ENCODE data around the gene CWC15. TPM values are rescaled to one million over a fixed set of nuclear protein-coding genes. Genes with fewer than 3 reads are reported as not detected.
"Not testable (repeated sequence)": the region's sequence is repeated elsewhere in the genome, so short reads cannot be mapped to it uniquely, and the experiment has no call there.

Gene CWC15
- total RNA-seq, 1 donor from 2014 or later: 75.9 TPM

DNA sequence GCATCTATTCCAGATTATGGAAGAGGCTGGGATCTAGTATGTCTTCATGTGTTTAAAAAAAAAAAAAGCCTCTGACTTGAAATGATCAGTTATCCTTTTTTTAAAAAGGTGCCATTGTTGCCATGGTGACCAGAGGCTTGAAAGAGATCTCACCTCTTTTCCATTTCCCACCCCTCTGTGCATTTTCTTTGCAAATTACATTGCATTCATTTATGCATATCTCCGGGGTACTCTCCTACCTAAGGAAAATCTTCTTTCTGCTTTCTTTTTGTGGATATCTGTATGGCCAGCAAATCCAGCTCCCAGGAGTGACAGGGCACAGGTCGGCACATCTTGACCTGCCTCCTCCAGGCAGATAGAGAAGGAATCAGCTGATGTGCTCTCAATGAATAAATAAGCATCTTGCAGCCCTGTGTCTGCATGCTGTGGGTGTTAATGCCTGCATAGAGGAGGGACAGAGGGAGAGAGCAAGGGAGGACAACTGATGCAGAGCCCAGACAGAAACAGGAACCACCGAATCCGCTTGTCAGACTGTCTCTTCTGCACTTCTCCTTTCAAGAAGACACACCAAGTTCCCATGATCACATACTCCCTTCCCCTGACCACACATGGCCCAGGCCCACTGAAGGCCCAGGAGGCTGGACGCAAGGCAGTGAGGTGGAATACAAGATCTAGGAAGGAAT is 50.9 kb downstream of the CWC15 start:
- intact Hi-C loops (cut with micrococcal nuclease): no loop called here

DNA sequence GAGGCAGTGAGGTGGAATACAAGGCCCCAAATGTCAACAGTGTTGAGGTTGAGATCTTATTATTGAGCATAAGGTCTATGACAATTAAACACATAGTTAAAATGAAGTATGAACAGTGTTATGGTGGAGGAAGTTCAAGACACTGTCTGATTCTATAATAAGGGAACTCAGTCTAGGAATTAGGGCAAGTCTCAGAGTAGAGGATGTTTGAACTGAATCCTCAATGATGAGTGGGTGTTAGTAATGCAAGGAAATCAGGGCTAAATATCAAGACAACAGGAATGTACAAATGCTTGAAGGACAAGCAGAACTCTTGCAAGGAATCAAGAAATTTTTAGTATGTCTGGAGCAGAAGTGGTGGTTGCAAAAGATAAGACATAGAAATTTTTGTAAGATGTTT is 53.0 kb downstream of the CWC15 start:
- intact Hi-C loops (cut with micrococcal nuclease): no loop called here

DNA sequence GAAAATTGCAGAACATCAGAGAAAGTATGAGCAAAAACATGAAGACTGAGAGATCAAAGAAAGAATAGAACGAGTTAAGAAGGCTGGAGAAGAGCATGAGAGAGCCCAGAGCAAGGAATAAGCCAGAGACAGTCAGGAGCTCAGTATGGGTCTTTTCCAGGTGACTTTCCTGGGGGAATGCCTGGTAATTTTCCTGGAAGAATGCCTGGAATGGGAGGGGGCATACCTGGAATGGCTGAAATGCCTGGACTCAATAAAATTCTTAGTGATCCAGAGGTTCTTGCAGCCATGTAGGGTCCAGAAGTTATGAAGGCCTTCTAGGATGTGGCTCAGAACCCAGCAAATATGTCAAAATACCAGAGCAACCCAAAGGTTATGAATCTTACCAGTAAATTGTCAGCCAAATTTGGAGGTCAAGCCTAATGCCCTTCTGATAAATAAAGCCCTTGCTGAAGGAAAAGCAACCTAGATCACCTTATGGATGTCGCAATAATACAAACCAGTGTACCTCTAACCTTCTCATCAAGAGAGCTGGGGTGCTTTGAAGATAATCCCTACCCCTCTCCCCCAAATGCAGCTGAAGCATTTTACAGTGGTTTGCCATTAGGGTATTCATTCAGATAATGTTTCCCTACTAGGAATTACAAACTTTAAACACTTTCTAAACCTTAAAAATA is 59.5 kb downstream of the CWC15 start:
- intact Hi-C loops (cut with micrococcal nuclease): not testable (repeated sequence)

DNA sequence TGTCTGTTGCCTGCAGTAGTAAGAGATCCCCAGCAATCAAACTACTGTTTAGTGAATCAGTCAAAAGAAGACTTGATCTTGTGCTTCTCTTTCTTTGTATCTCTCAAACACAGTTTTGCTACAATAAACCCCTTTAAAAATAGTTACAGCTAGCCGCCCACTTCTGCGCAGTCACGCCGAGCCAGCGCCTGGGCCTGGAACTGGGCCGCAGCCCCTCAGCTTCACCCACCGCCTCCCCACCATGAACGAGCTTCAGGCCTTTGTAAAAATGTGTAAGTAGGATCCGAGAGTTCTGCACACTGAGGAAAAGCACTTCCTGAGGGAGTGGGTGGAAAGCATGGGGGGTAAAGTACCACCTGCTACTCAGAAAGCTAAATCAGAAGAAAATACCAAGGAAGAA is 60.5 kb downstream of the CWC15 start:
- intact Hi-C loops (cut with micrococcal nuclease): no loop called here

Other genes starting within 250 kb of the CWC15 start
- 2.7 and 2.9 TPM in 2 replicates for gene AMOTL1, start 205.2 kb downstream of the CWC15 start, total RNA-seq
- gene KDM4D, start 153 bp upstream of the CWC15 start, total RNA-seq: 0.44 TPM in 2 replicates
- gene KDM4E, start 51.7 kb upstream of the CWC15 start, total RNA-seq: not detected in 2 replicates
- gene KDM4F, start 75.9 kb upstream of the CWC15 start, total RNA-seq: not detected in 2 replicates
- 41.3 and 41.6 TPM in 2 replicates for gene SRSF8, start 93.4 kb upstream of the CWC15 start, total RNA-seq
- gene ENDOD1, start 116.3 kb upstream of the CWC15 start, total RNA-seq: 21.9 and 22.4 TPM in 2 replicates

All from T-helper 1 cell treated with Interleukin-12 subunit alpha and Interleukin-12 subunit beta and Interleukin-4 antibody, amounts not matched to agents 30 ng/mL and 1 ng/mL, for 36 hours (primary cell).